Ishikawa (cell line): ENCODE measurements around the gene VAMP8.

ENCODE experiments used
- CEBPB ChIP-seq: IDR thresholded peaks from 2 replicates; pipeline ENCODE4 v1.6.1; 2012
- CREB1 ChIP-seq: IDR thresholded peaks from 2 replicates; pipeline ENCODE4 v1.6.1; 2012; ENCODE audit warnings: low read depth
- EGR1 ChIP-seq: IDR thresholded peaks from 2 replicates; pipeline ENCODE4 v1.6.1; 2012
- EP300 ChIP-seq: IDR thresholded peaks from 2 replicates; pipeline ENCODE4 v1.6.1; 2012; ENCODE audit warnings: borderline replicate concordance
- FOXM1 ChIP-seq: IDR thresholded peaks from 2 replicates; pipeline ENCODE4 v1.6.1; 2012; ENCODE audit warnings: low read depth, borderline replicate concordance
- NFIC ChIP-seq: IDR thresholded peaks from 2 replicates; pipeline ENCODE4 v1.6.1; 2012
- RAD21 ChIP-seq: IDR thresholded peaks from 2 replicates; pipeline ENCODE4 v1.6.1; 2012; ENCODE audit warnings: low read depth
- TAF1 ChIP-seq: IDR thresholded peaks from 2 replicates; pipeline ENCODE4 v1.6.1; 2012; ENCODE audit warnings: low read depth, mild to moderate bottlenecking
- TCF12 ChIP-seq: IDR thresholded peaks from 2 replicates; pipeline ENCODE4 v1.6.1; 2012; ENCODE audit warnings: low read depth
- TEAD4 ChIP-seq: IDR thresholded peaks from 2 replicates; pipeline ENCODE4 v1.6.1; 2012
- YY1 ChIP-seq: IDR thresholded peaks from 2 replicates; pipeline ENCODE4 v1.6.1; 2012; ENCODE audit warnings: low read depth
- ZBTB7A ChIP-seq: IDR thresholded peaks from 2 replicates; pipeline ENCODE4 v1.6.1; 2012; ENCODE audit warnings: low read depth
- TF ChIP-seq, protein P1 (sequence below): IDR thresholded peaks from 2 replicates; pipeline ENCODE4 v1.6.1; 2012
- TF ChIP-seq, protein P2 (sequence below): IDR thresholded peaks from 2 replicates; pipeline ENCODE4 v1.6.1; 2012; ENCODE audit warnings: low read depth, mild to moderate bottlenecking
- TF ChIP-seq, protein P3 (sequence below): IDR thresholded peaks from 2 replicates; pipeline ENCODE4 v1.6.1; 2012

The VAMP8 gene

DNA sequence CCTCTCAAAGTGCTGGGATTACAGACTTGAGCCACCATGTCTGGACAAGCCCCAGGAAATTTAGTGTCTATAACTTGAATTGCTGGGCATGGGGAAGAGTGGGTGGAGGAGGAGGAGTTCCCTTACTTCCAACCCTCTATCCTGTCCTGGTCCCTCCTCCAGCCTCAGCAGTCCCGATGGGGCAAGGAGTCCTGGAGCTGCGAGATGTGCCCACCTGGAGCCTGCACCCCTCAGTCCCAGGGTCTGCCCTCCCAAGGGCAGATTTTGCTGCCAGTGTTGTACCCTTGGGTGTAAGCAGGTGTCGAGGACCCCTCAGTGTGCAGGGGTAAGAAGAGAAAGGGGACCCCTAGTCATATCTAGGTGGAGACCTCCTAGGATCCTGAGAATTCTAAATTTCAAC is 2.8 kb downstream of the VAMP8 start:
- TF ChIP-seq CEBPB (no peak), ZBTB7A (no peak), TCF12 (no peak), CREB1 (no peak), FOXM1 (no peak), NFIC (no peak), RAD21 (no peak)
- TF ChIP-seq, protein P1, sequence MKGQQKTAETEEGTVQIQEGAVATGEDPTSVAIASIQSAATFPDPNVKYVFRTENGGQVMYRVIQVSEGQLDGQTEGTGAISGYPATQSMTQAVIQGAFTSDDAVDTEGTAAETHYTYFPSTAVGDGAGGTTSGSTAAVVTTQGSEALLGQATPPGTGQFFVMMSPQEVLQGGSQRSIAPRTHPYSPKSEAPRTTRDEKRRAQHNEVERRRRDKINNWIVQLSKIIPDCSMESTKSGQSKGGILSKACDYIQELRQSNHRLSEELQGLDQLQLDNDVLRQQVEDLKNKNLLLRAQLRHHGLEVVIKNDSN, result no peak
- TF ChIP-seq, protein P2, sequence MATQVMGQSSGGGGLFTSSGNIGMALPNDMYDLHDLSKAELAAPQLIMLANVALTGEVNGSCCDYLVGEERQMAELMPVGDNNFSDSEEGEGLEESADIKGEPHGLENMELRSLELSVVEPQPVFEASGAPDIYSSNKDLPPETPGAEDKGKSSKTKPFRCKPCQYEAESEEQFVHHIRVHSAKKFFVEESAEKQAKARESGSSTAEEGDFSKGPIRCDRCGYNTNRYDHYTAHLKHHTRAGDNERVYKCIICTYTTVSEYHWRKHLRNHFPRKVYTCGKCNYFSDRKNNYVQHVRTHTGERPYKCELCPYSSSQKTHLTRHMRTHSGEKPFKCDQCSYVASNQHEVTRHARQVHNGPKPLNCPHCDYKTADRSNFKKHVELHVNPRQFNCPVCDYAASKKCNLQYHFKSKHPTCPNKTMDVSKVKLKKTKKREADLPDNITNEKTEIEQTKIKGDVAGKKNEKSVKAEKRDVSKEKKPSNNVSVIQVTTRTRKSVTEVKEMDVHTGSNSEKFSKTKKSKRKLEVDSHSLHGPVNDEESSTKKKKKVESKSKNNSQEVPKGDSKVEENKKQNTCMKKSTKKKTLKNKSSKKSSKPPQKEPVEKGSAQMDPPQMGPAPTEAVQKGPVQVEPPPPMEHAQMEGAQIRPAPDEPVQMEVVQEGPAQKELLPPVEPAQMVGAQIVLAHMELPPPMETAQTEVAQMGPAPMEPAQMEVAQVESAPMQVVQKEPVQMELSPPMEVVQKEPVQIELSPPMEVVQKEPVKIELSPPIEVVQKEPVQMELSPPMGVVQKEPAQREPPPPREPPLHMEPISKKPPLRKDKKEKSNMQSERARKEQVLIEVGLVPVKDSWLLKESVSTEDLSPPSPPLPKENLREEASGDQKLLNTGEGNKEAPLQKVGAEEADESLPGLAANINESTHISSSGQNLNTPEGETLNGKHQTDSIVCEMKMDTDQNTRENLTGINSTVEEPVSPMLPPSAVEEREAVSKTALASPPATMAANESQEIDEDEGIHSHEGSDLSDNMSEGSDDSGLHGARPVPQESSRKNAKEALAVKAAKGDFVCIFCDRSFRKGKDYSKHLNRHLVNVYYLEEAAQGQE, result no peak

DNA sequence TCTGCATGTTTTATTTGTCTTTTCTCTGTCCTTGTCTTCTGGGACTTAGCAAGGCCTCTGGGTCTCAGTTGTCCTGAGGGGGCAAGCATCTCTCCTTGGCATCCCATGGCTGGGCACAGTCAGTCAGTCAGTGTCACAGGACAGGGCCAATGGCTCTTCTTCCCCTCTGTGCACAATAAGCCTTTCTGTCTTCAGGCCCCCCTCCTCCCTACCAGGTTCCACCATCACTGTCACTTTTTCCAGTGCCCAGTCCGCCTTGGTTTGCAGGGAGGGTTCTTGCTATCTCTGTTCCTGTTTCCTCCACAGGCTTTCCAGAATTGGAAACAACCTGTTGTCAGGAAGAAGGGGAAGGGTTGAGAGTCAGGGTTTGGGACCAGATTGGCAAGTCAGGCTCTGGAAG is 5.1 kb downstream of the VAMP8 start:
- no peak for TF ChIP-seq TCF12
- no peak for TF ChIP-seq RAD21
- no peak for TF ChIP-seq YY1
- TF ChIP-seq NFIC, result no peak
- no peak for TF ChIP-seq TAF1
- no peak for TF ChIP-seq EGR1
- TF ChIP-seq EP300, result no peak
- no peak for TF ChIP-seq ZBTB7A

DNA sequence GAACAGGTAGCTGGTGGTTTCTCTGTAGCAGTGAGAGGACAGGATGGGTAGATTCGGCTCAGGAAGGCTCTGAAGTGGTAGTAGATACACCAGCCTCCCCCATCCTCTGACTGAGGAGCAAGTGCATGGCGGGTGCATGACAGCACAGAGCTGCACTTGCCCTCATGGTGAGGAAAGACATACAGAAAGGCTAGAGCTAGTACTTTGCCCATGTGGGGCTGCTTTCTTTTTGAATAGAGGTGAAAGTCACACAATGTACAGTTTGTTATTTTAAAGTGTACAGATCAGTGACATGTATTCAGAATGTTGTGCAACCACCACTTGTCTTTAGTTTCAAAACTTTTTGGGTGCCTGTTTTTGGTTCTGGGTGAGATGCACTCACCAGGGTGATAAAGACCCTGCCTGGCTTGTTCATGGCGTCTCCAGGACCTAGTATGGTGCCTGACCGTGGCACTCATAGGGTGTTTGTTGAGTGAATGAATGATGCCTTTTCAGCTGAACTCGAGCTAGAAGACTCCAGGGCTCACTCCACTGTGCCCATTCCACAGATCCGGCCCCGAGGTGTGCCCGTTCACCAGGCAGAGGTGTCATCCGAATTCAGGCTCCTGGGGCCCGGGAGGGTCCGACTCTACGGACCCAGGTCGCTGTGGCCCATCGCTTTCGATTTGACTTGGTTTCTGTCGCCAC is 6.4 kb downstream of the VAMP8 start:
- TF ChIP-seq RAD21, result no peak
- no peak for TF ChIP-seq CREB1
- no peak for TF ChIP-seq ZBTB7A
- TF ChIP-seq NFIC, result no peak
- TF ChIP-seq CEBPB, result no peak
- no peak for TF ChIP-seq EGR1

DNA sequence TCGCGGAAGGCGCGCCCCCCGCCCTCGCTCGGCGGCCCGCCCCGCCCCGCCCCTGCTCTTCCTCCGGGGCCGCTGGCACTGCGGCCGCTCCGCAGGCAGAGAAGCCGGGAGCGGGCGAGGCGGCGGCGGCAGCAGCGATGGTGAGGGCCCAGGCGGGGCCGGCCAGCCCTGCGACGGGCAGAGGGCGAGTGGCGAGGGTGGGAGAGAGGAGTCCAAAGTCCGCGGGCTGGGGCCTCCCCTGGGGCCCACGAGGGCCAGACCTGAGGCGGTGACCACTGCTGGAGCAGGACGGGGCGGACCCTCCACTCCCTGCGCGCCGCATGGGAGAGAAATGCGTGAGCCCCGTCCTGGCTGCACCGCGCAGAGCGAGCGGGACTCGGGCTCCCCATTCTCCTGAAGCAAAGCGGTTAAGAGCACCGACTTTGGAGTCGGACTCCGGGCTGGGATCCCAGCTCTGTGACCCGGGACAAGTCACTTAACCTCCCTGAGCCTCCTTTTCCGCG is 7.0 kb downstream of the VAMP8 start, which contains the start of gene VAMP5:
VAMP5 (plus strand) TSS at position 78 of the 503 bp plus-strand sequence; CDS start at position 138, 60 bp downstream.
- TF ChIP-seq YY1 (no peak), FOXM1 (no peak), TEAD4 (no peak), RAD21 (no peak), CEBPB (no peak), CREB1 (no peak), TAF1 (no peak), TCF12 (no peak), EGR1 (no peak)
- TF ChIP-seq, protein P3, sequence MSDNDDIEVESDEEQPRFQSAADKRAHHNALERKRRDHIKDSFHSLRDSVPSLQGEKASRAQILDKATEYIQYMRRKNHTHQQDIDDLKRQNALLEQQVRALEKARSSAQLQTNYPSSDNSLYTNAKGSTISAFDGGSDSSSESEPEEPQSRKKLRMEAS, result no peak
- TF ChIP-seq, protein P2, result no peak
- TF ChIP-seq, protein P1, result no peak

DNA sequence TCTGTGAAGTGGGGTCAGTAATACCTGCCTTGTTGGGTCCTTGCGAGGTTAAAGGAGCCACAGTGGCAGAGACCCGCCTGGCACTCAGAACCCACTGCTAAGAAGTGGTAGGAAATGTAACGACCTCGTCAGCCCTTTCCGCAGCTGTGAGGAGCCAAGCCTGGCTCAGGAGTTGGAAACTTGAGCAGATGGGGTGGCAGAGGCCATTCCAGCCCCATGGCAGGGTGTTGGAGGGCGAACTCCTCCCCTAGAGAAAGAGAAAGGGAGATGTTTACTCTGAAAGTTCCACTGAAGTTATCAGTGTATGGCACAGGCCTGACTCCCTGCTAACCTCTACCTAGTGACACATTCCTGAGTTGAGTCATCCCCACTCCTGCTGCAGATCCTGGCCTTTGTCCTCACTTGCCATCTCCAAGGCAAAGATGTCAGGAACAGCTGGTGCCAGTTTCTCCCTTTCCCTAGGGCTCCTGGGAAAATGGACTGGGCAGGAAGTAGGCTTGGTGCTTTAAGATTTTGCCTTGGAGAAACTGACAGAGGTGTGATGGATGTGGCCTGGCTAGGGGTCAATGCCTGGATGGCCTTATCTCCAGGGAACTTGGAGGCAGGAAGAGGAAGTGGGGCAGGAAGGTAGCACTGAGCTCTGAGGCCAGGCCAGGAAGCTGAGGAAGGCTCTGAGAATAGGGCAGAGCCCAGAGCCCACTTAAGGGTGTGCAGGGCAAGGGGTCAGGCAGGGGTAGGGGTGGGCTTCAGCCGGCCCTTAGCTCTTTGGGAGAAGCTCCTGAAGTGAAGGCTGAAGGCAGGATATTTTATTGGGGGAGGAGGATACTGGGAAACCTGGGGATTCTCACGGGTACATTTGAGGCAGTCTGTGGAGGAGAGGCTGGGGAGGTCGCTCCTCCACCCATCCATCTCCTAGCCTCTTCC is 7.7 kb downstream of the VAMP8 start:
- TF ChIP-seq, protein P3, result no peak
- TF ChIP-seq FOXM1 (no peak), ZBTB7A (no peak), EP300 (no peak), NFIC (no peak)

DNA sequence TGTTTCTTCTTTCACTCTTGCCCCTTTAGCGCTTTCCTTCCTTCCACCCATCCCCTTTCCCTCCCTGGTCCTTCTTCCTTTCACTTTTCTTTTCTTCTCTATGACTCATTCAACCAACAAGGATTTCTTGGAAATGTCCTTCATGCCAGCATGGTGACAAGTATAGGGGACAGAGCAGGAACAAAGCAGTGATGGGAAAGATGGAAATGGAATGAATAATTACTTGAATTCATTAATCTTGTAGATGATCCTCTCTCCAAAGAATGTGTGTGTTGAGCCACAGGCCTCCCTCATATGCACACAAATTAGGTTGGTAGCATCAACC is 8.4 kb downstream of the VAMP8 start:
- TF ChIP-seq TAF1 (no peak), NFIC (no peak), EP300 (no peak), EGR1 (no peak), TEAD4 (no peak), CREB1 (no peak), CEBPB (no peak), FOXM1 (no peak), YY1 (no peak)
- TF ChIP-seq, protein P1, result no peak
- TF ChIP-seq, protein P3, result no peak
